H1 (cell line): ENCODE results near the gene CXCL5. TPM values are rescaled to one million over a fixed set of nuclear protein-coding genes. Genes with fewer than 3 reads are reported as not detected.

ENCODE experiments used
- JUN ChIP-seq: IDR thresholded peaks from 2 replicates; pipeline ENCODE4 v1.6.1; 2011; ENCODE audit warnings: low read depth, mild to moderate bottlenecking, improper control_type of control experiment, low read length
- KDM4A ChIP-seq: IDR thresholded peaks from one replicate; pipeline ENCODE4 v1.7.1; 2012; ENCODE audit warnings: low read depth, mild to moderate bottlenecking, moderate library complexity, low read length, inconsistent platforms; ENCODE audit not compliant: severe bottlenecking
- RBBP5 ChIP-seq: IDR thresholded peaks from 2 replicates; pipeline ENCODE4 v1.7.1; 2012; ENCODE audit warnings: low read depth, mild to moderate bottlenecking, inconsistent platforms, low read length, moderate library complexity, borderline replicate concordance
- SP4 ChIP-seq: IDR thresholded peaks from 2 replicates; pipeline ENCODE4 v1.6.1; 2012; ENCODE audit warnings: low read length, inconsistent platforms
- polyA plus RNA-seq, 7 experiments: library from polyadenylated mRNA; depleted of rRNA in 3 of 7; stranded (reverse) in 5 of 7; unstranded in 2 of 7; fragments of >200 nt in 5 of 7; fragments of 200-250 nt in 2 of 7; gene quantifications; 1 replicate in 5 of 7; 2 replicates in 1 of 7; 4 replicates in 1 of 7; pipeline versions ENCODE4 v1.2.1 to v1.2.3, GENCODE V29; 2011 to 2013; ENCODE audit warnings: missing spikeins in 2 of 7, mixed read lengths in 2 of 7
- total RNA-seq: library from RNA; stranded (reverse); fragmentation: NEBNext Ultra II Directional; extraction: Animal tissue kit (Norgen Biotek cat#: 25700); gene quantifications from 2 replicates; pipeline ENCODE4 v1.2.1, GENCODE V29; 2021

Gene CXCL5
- total and polyA plus RNA-seq, 2 of the 8 experiments (the other 6 are each of a cell fraction or from before 2014, with no cell fraction given): 10.9 to 15.6 TPM

- TF ChIP-seq RBBP5 (no peak), JUN (no peak), SP4 (no peak), KDM4A (no peak)
- TF ChIP-seq, all 59 proteins: peak for 0
Observed at GRCh38 chr4:74031576-74031975, 33.1 kb upstream of the CXCL5 start (continued).
